Heart right ventricle (tissue), 16 donors: Measurements from ENCODE around the gene CGN. TPM values are rescaled to one million over a fixed set of nuclear protein-coding genes. Genes with fewer than 3 reads are reported as not detected.
A peak's percentile ranks its signal among the peaks of the same experiment; 100 is the strongest.

Source experiments
- ATAC-seq, 8 donors: fragments of 200-7000 bp; cut with Tn5 transposase; one replicate each; pipeline ENCODE4 v1.9.1; 2020; ENCODE audit warnings: mild to moderate bottlenecking in 8 of 8, moderate library complexity in 8 of 8, moderate number of reproducible peaks in 1 of 8
- DNase-seq, 2 donors: peaks; one replicate each; pipeline ENCODE4 v3.0.0-alpha.2; 2020
- H3K27ac ChIP-seq, 10 donors: fragments of 200-600 bp; sonication (generic) in 2 of 10; one replicate each; pipeline versions ENCODE4 v1.5.0 to v1.8.0; 2020 to 2022; ENCODE audit warnings: mild to moderate bottlenecking in 3 of 10
- H3K27me3 ChIP-seq, 7 donors: fragments of 200-600 bp; one replicate each; pipeline ENCODE4 v1.8.0; 2021 to 2022; ENCODE audit warnings: mild to moderate bottlenecking in 2 of 7
- H3K36me3 ChIP-seq, 9 donors: fragments of 200-600 bp; sonication (generic) in 1 of 9; one replicate each; pipeline versions ENCODE4 v1.5.0 to v1.8.0; 2020 to 2022; ENCODE audit warnings: mild to moderate bottlenecking in 2 of 9
- H3K4me1 ChIP-seq, 9 donors: fragments of 200-600 bp; sonication (generic) in 1 of 9; one replicate each; pipeline versions ENCODE4 v1.5.0 to v1.8.0; 2020 to 2022; ENCODE audit warnings: mild to moderate bottlenecking in 4 of 9
- H3K4me3 ChIP-seq, 10 donors: fragments of 200-600 bp; sonication (generic) in 2 of 10; one replicate each; pipeline versions ENCODE4 v1.5.0 to v1.8.0; 2020 to 2022; ENCODE audit warnings: mild to moderate bottlenecking in 7 of 10, moderate library complexity in 2 of 10
- H3K9me3 ChIP-seq, 11 donors: fragments of 200-600 bp in 10 of 11; sonication (generic) in 2 of 11; one replicate each; pipeline versions ENCODE4 v1.5.0 to v1.8.0; 2013 to 2022; ENCODE audit warnings: mild to moderate bottlenecking in 2 of 11, control low read depth in 1 of 11, moderate library complexity in 1 of 11
- CTCF ChIP-seq, 9 donors: fragments of 200-600 bp; sonication (generic) in 2 of 9; IDR thresholded peaks; one replicate each; pipeline versions ENCODE4 v1.5.0 to v1.8.0; 2021 to 2022; ENCODE audit warnings: antibody characterized with exemption in 9 of 9, mild to moderate bottlenecking in 5 of 9, moderate library complexity in 1 of 9
- WGBS, 2 donors: extraction: QIAGEN DNeasy Blood & Tissue Kit; methylation state at CpG; one replicate each; pipeline ENCODE4 v1.1.7; 2013; ENCODE audit warnings: inconsistent platforms in 1 of 2; 5-methylcytosine and 5-hydroxymethylcytosine counted together
- intact Hi-C, 10 donors: fragments of 100-400 bp; cut with DNase I; formaldehyde crosslinking; loops; one replicate each; pipeline versions ENCODE4 v1.11.1 to v1.14.2; 2022
- polyA plus RNA-seq, 2 donors: library from polyadenylated mRNA; stranded (reverse); fragments of 200-250 nt; gene quantifications; one replicate each; pipeline ENCODE4 v1.2.3, GENCODE V29; 2013
- total RNA-seq, 10 donors: library from RNA; stranded (reverse); fragmentation: NEBNext Ultra II Directional in 3 of 10; extraction: Animal tissue kit (Norgen Biotek cat#: 25700) in 3 of 10; gene quantifications; one replicate each; pipeline versions ENCODE4 v1.2.1 to v1.2.4, GENCODE V29; 2021 to 2023
- donor health status: Arrhythmogenic right ventricular cardiomyopathy.
- donor health status: ischemic (EF 13 %, LVEDD 7.1; RV severe dilation, severe dysfunction).
- donor health status: healthy with polysubstance abuse.
- donor health status: DM: no; HTN: yes; CAD: no.
- donor health status: DM: no; HTN: no; CAD: no.
- donor health status: ischemic (EF 25% LVEDD 6.9; RV normal size, moderate dysfunction).
- donor health status: ischemic (EF 25% LVEDD 5.7; RV mildly dilated, moderate dysfunction).
- donor health status: healthy.
- donor health status: DM: yes; HTN: yes; CAD: no.
- donor health status: Ischemic cardiomyopathy.
- donor health status: ischemic (EF 35%, LVEDD 5.7; RV mildly dilated, moderate dysfunction).
- donor health status: nonischemic (EF 11% LVEDD 7.7; RV severe dilation, severe dysfunction).
- donor health status: DM: yes; HTN: yes; CAD: no.
- donor health status: PGD.
- donor health status: ischemic (EF 29% LVEDD 5.4; RV normal size, mild dysfunction).
- donor health status: nonischemic (EF 23%, LVEDD 6.1; RV moderate dilation, normal function).

The CGN gene
- total and polyA plus RNA-seq, 12 donors = 0.07 to 0.73 (median 0.27) TPM; not detected in 3

GRCh38 chr1:151547119-151547899 is 36.1 kb downstream of the CGN start:
- Histone ChIP-seq H3K4me3 (no peak overlapping the region), H3K4me1 (peaks cover 0 to 17% (median 10%) of the 10 kb centered on the region in 9 donors)
- 57 to 58% methylated on average over 7 of the region's 7 CpGs for WGBS, 2 donors

GRCh38 chr1:151547900-151548230 is 36.7 kb downstream of the CGN start:
- Histone ChIP-seq H3K36me3 (no peaks in the 10 kb centered on the region), H3K4me3 (no peak overlapping the region), H3K27me3 (no peaks in the 10 kb centered on the region), H3K27ac (peak overlapping the region in 2 of 10 donors; percentile 39 to 47), H3K9me3 (no peaks in the 10 kb centered on the region), H3K4me1 (peaks cover 0 to 17% (median 10%) of the 10 kb centered on the region in 9 donors)
- no peak for TF ChIP-seq CTCF (IDR thresholded peaks at IDR 0.05)
- ATAC-seq (peak in 3 of 8 donors; percentile 4 to 38 (median 30)), DNase-seq (no peak)
- intact Hi-C loops = loop anchor here in 1 of 10 donors (10.0 kb wide), 1 partner anchor 47 kb away; no protein-coding TSS in a partner anchor
- 98% methylated on average over 3 of the region's 3 CpGs for WGBS, 2 donors

More at GRCh38 chr1:151547119-151547899, 36.1 kb downstream of the CGN start:
- ATAC-seq = peak; percentile 74 to 96 (median 92)
- TF ChIP-seq CTCF (IDR thresholded peaks at IDR 0.05) = no peak
- peak overlapping the region in 4 of 10 donors; percentile 35 to 53 (median 50) for H3K27ac ChIP-seq
- intact Hi-C loops = loop anchor here in 1 of 10 donors (10.0 kb wide), 1 partner anchor 47 kb away; no protein-coding TSS in a partner anchor
- H3K36me3 ChIP-seq = no peaks in the 10 kb centered on the region
- no peaks in the 10 kb centered on the region for H3K27me3 ChIP-seq
- DNase-seq = peak in 1 of 2 donors; percentile 46
- H3K9me3 ChIP-seq = no peaks in the 10 kb centered on the region

GRCh38 chr1:151549199-151549598 is 38.0 kb downstream of the CGN start:
- DNase-seq (no peak), ATAC-seq (no peak)
- H3K27ac ChIP-seq = no peak overlapping the region
- peaks cover 0 to 17% (median 10%) of the 10 kb centered on the region in 9 donors for H3K4me1 ChIP-seq
- H3K27me3 ChIP-seq = no peaks in the 10 kb centered on the region
- H3K4me3 ChIP-seq = no peak overlapping the region
- 82 to 87% methylated on average over 2 of the region's 2 CpGs for WGBS, 2 donors
- intact Hi-C loops = loop anchor here in 1 of 10 donors (10.0 kb wide), 1 partner anchor 46 kb away; no protein-coding TSS in a partner anchor
- H3K36me3 ChIP-seq = no peaks in the 10 kb centered on the region
- no peaks in the 10 kb centered on the region for H3K9me3 ChIP-seq
- TF ChIP-seq CTCF (IDR thresholded peaks at IDR 0.05) = no peak

GRCh38 chr1:151553659-151554058 is 42.5 kb downstream of the CGN start:
- no peaks in the 10 kb centered on the region for H3K9me3 ChIP-seq
- no peaks in the 10 kb centered on the region for H3K36me3 ChIP-seq
- H3K27ac ChIP-seq = no peak overlapping the region
- WGBS, 2 donors = 91 to 93% methylated on average over 4 of the region's 4 CpGs
- no peak for TF ChIP-seq CTCF (IDR thresholded peaks at IDR 0.05)
- DNase-seq = no peak
- no peaks in the 10 kb centered on the region for H3K27me3 ChIP-seq
- no peak overlapping the region for H3K4me3 ChIP-seq
- ATAC-seq = no peak
- intact Hi-C loops = no loop called here
- no peaks in the 10 kb centered on the region for H3K4me1 ChIP-seq
